Activated naive CD8-positive, alpha-beta T cell treated with anti-CD3 and anti-CD28 coated beads, Interleukin-2, amount 10 ng/mL, durations not matched to agents 7 days and 5 days (primary cell): ENCODE results near the gene HSPA12B. TPM values are rescaled to one million over a fixed set of nuclear protein-coding genes. Genes with fewer than 3 reads are reported as not detected.
"Not testable (repeated sequence)": the region's sequence is repeated elsewhere in the genome, so short reads cannot be mapped to it uniquely, and the experiment has no call there.

Experiments used
- ATAC-seq: fragments of 150-1000 bp; cut with Tn5 transposase; one replicate; pipeline ENCODE4 v1.10.0; 2021; ENCODE audit warnings: low read depth, moderate library complexity
- POLR2A ChIA-PET: fragments of 350-600 bp; sonication (Branson Sonifier 250); formaldehyde crosslinking; loops from one replicate; lab custom pipeline; 2021; ENCODE audit warnings: antibody characterized with exemption; lab: Charles Lee
- DNase-seq: peaks from one replicate; pipeline ENCODE4 v3.0.0; 2021
- H3K27ac Mint-ChIP-seq: one replicate; pipeline ENCODE4 v1.8.0; 2022; ENCODE audit warnings: mild to moderate bottlenecking, mixed read lengths
- H3K27me3 Mint-ChIP-seq: one replicate; pipeline ENCODE4 v1.8.0; 2022; ENCODE audit warnings: mild to moderate bottlenecking, moderate library complexity, mixed read lengths
- H3K36me3 Mint-ChIP-seq: one replicate; pipeline ENCODE4 v1.8.0; 2021; ENCODE audit warnings: mild to moderate bottlenecking, mixed read lengths
- H3K4me1 Mint-ChIP-seq: one replicate; pipeline ENCODE4 v1.8.0; 2021; ENCODE audit warnings: mixed read lengths
- H3K4me3 Mint-ChIP-seq: one replicate; pipeline ENCODE4 v1.8.0; 2022; ENCODE audit warnings: mild to moderate bottlenecking, moderate library complexity, mixed read lengths
- H3K9me3 Mint-ChIP-seq: one replicate; pipeline ENCODE4 v1.8.0; 2021; ENCODE audit warnings: mixed read lengths
- total RNA-seq, 2 experiments: library from RNA; stranded (reverse); gene quantifications; one replicate each; pipeline ENCODE4 v1.2.3, GENCODE V29; 2021

The HSPA12B gene
- total RNA-seq, 2 experiments from 2014 or later: not detected

GRCh38 chr20:3786665-3787323 lies 54.3 kb downstream of the HSPA12B start, which contains the start of gene CENPB:
CENPB (minus strand) TSS chr20:3786740; CDS start chr20:3786483, 257 bp downstream.
- Mint-ChIP-seq H3K36me3 (peaks cover 5% of the 10 kb centered on the region), H3K4me1 (peaks cover 26% of the 10 kb centered on the region), H3K9me3 (no peaks in the 10 kb centered on the region), H3K27me3 (peaks cover 7% of the 10 kb centered on the region), H3K4me3 (peak within 1 kb of the TSS; percentile 78), H3K27ac (peak within 1 kb of the TSS; percentile 65)
- ATAC-seq: peak; percentile 94
- POLR2A ChIA-PET: interaction anchor here (0.6 to 3.7 kb wide), 18 partner anchors 8 to 298 kb away, joined by 3 to 52 read pairs (median 4); partner anchors contain the start of genes ADISSP, AP5S1 and CDC25B
- DNase-seq: peak; percentile 99

- Mint-ChIP-seq H3K36me3 (peaks cover 5% of the 10 kb centered on the region), H3K4me1 (peaks cover 26% of the 10 kb centered on the region), H3K9me3 (no peaks in the 10 kb centered on the region), H3K27me3 (peaks cover 7% of the 10 kb centered on the region), H3K4me3 (peak overlapping the region; percentile 67), H3K27ac (no peak overlapping the region)
- POLR2A ChIA-PET: interaction anchor here (0.6 to 3.7 kb wide), 12 partner anchors 8 to 298 kb away, joined by 3 to 52 read pairs (median 6); partner anchors contain the start of genes ADISSP, AP5S1 and CDC25B
- DNase-seq: no peak
- ATAC-seq: no peak
Observed at GRCh38 chr20:3787324-3788014, 55.0 kb downstream of the HSPA12B start.

- POLR2A ChIA-PET: interaction anchor here (1.3 to 1.4 kb wide), 2 partner anchors 25 to 32 kb away, joined by 6 to 8 read pairs; partner anchors contain the start of gene AP5S1
- peak overlapping the region; percentile 66 for H3K27ac Mint-ChIP-seq
- peaks cover 7% of the 10 kb centered on the region for H3K27me3 Mint-ChIP-seq
- H3K4me1 Mint-ChIP-seq: peaks cover 23% of the 10 kb centered on the region
- no peak for ATAC-seq
- peaks cover 5% of the 10 kb centered on the region for H3K36me3 Mint-ChIP-seq
- peak overlapping the region; percentile 41 for H3K4me3 Mint-ChIP-seq
- no peaks in the 10 kb centered on the region for H3K9me3 Mint-ChIP-seq
- DNase-seq: no peak
Observed at GRCh38 chr20:3788685-3789155, 56.2 kb downstream of the HSPA12B start.

- peaks cover 24% of the 10 kb centered on the region for H3K4me1 Mint-ChIP-seq
- H3K27me3 Mint-ChIP-seq, H3K4me3 Mint-ChIP-seq, H3K9me3 Mint-ChIP-seq, DNase-seq, H3K27ac Mint-ChIP-seq, ATAC-seq, H3K36me3 Mint-ChIP-seq: not testable (repeated sequence)
- POLR2A ChIA-PET: interaction anchor here (0.6 to 1.4 kb wide), 3 partner anchors 24 to 31 kb away, joined by 3 to 8 read pairs (median 6); partner anchors contain the start of gene AP5S1
Observed at GRCh38 chr20:3789201-3789600, 56.7 kb downstream of the HSPA12B start.

GRCh38 chr20:3794168-3794567 lies 61.7 kb downstream of the HSPA12B start:
- H3K4me3 Mint-ChIP-seq, H3K27me3 Mint-ChIP-seq, ATAC-seq, H3K27ac Mint-ChIP-seq, H3K9me3 Mint-ChIP-seq, DNase-seq: not testable (repeated sequence)
- POLR2A ChIA-PET: interaction anchor here (2.3 to 2.9 kb wide), 2 partner anchors 25 to 26 kb away, joined by 15 to 16 read pairs; partner anchors contain the start of gene AP5S1
- Mint-ChIP-seq H3K36me3 (peaks cover 18% of the 10 kb centered on the region), H3K4me1 (peaks cover 23% of the 10 kb centered on the region)

- no peaks in the 10 kb centered on the region for H3K27me3 Mint-ChIP-seq
- DNase-seq: no peak
- H3K9me3 Mint-ChIP-seq: no peaks in the 10 kb centered on the region
- peaks cover 22% of the 10 kb centered on the region for H3K36me3 Mint-ChIP-seq
- peaks cover 29% of the 10 kb centered on the region for H3K4me1 Mint-ChIP-seq
- POLR2A ChIA-PET: interaction anchor here (1.5 to 2.9 kb wide), 3 partner anchors 10 to 26 kb away, joined by 7 to 16 read pairs (median 15); partner anchors contain the start of gene AP5S1
- H3K27ac Mint-ChIP-seq: peak overlapping the region; percentile 92
- ATAC-seq: no peak
- peak overlapping the region; percentile 90 for H3K4me3 Mint-ChIP-seq
Observed at GRCh38 chr20:3794701-3795420, 62.4 kb downstream of the HSPA12B start.

GRCh38 chr20:3795511-3796468 lies 63.3 kb downstream of the HSPA12B start, which contains the start of gene CDC25B:
CDC25B (plus strand) TSS chr20:3796310; CDS start chr20:3796532, 222 bp downstream.
- H3K9me3 Mint-ChIP-seq: no peaks in the 10 kb centered on the region
- H3K27ac Mint-ChIP-seq: peak within 1 kb of the TSS; percentile 92
- no peaks in the 10 kb centered on the region for H3K27me3 Mint-ChIP-seq
- peaks cover 28% of the 10 kb centered on the region for H3K36me3 Mint-ChIP-seq
- peak within 1 kb of the TSS; percentile 90 for H3K4me3 Mint-ChIP-seq
- DNase-seq (peak; percentile 87), ATAC-seq (peak; percentile 68)
- POLR2A ChIA-PET: interaction anchor here (0.6 to 2.9 kb wide), 7 partner anchors 9 to 108 kb away, joined by 3 to 16 read pairs (median 8); partner anchors contain the start of genes ADISSP, AP5S1 and CENPB
- H3K4me1 Mint-ChIP-seq: peaks cover 34% of the 10 kb centered on the region

GRCh38 chr20:3796477-3797225 lies 64.2 kb downstream of the HSPA12B start:
- Mint-ChIP-seq H3K27me3 (no peaks in the 10 kb centered on the region), H3K9me3 (no peaks in the 10 kb centered on the region), H3K36me3 (peaks cover 30% of the 10 kb centered on the region), H3K27ac (peak overlapping the region; percentile 84), H3K4me1 (peaks cover 36% of the 10 kb centered on the region), H3K4me3 (peak overlapping the region; percentile 90)
- POLR2A ChIA-PET: interaction anchor here (0.6 to 2.9 kb wide), 8 partner anchors 9 to 107 kb away, joined by 3 to 16 read pairs (median 8); partner anchors contain the start of genes ADISSP, AP5S1 and CENPB
- DNase-seq (no peak), ATAC-seq (no peak)

- POLR2A ChIA-PET: interaction anchor here (0.8 to 2.9 kb wide), 3 partner anchors 23 to 48 kb away, joined by 3 to 16 read pairs (median 8); partner anchors contain the start of genes ADISSP and AP5S1
- H3K9me3 Mint-ChIP-seq: no peaks in the 10 kb centered on the region
- H3K36me3 Mint-ChIP-seq: peaks cover 30% of the 10 kb centered on the region
- DNase-seq (peak; percentile 37), ATAC-seq (no peak)
- H3K27me3 Mint-ChIP-seq: no peaks in the 10 kb centered on the region
- peak overlapping the region; percentile 90 for H3K4me3 Mint-ChIP-seq
- H3K4me1 Mint-ChIP-seq: peaks cover 36% of the 10 kb centered on the region
- peak overlapping the region; percentile 84 for H3K27ac Mint-ChIP-seq
Observed at GRCh38 chr20:3797226-3797545, 64.7 kb downstream of the HSPA12B start.

- no peaks in the 10 kb centered on the region for H3K27me3 Mint-ChIP-seq
- H3K9me3 Mint-ChIP-seq: no peaks in the 10 kb centered on the region
- H3K4me1 Mint-ChIP-seq: peaks cover 40% of the 10 kb centered on the region
- POLR2A ChIA-PET: interaction anchor here (0.7 to 4.6 kb wide), 6 partner anchors 14 to 258 kb away, joined by 3 to 59 read pairs (median 8); partner anchors contain the start of gene ADISSP
- H3K27ac Mint-ChIP-seq: peak overlapping the region; percentile 84
- H3K4me3 Mint-ChIP-seq: peak overlapping the region; percentile 90
- peaks cover 35% of the 10 kb centered on the region for H3K36me3 Mint-ChIP-seq
- ATAC-seq: peak; percentile 41
- peak; percentile 69 for DNase-seq
Observed at GRCh38 chr20:3797592-3798372, 65.3 kb downstream of the HSPA12B start.
